ENCODE measurements around the gene OR7C2. TPM values are rescaled to one million over a fixed set of nuclear protein-coding genes. Genes with fewer than 3 reads are reported as not detected.

The OR7C2 gene
- total RNA-seq (2021) (not detected in 2 replicates), Bru-seq, nascent RNA (not detected), BruChase-seq, experiment 1, labeled RNA remaining after a 2-hour chase (not detected), BruChase-seq, experiment 2, labeled RNA remaining after a 6-hour chase (not detected)
- long read RNA-seq = 0 reads

- CTCF ChIA-PET = no interaction called here
These were observed at the start of gene OR7C2 for GRCh38 chr19:14941189-14941588. Gene OR7C2, plus strand, starts transcription at chr19:14941489. Its CDS starts 0 bp downstream, at chr19:14941489.

DNA sequence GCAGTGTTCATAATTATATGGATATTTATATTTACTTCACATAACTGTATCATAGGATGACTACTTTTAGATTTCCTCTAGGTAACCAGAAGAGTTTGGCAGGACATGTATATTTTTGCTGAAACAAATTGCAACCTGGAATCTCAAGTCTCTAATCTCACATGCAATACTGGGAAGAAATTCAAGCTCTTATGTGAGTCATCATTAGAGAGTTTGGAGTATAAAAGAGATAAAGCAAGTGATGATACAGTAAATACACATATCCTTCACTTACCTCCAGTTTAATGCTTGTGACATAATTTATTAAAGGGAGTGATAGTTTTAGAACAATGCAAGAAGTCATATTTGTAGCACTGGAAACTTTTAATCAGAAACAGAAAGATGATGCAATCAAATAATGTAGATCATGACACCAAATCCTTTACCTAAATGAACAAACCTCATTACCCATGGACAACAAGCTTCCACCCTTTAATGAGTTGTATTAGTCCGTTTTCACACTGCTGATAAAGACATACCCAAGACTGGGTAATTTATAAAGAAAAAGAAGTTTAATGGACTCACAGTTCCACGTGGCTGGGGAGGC, 39.5 kb upstream of the OR7C2 start:
- peaks cover 53% of the 10 kb centered on the region for H3K27me3 ChIP-seq (replicated peaks; ENCODE audit: insufficient read depth, low read depth, low read length, poor library complexity)
- H3K4me1 ChIP-seq (ENCODE audit: insufficient read depth, low read length, poor library complexity, severe bottlenecking) = no peaks in the 10 kb centered on the region
- no peaks in the 10 kb centered on the region for H3K36me3 ChIP-seq (ENCODE audit: insufficient read depth, low read length, poor library complexity, severe bottlenecking)
- intact Hi-C loops (cut with micrococcal nuclease; ENCODE audit: unreplicated experiment) = no loop called here
- CTCF ChIA-PET = no interaction called here
- TF ChIP-seq, protein P1, sequence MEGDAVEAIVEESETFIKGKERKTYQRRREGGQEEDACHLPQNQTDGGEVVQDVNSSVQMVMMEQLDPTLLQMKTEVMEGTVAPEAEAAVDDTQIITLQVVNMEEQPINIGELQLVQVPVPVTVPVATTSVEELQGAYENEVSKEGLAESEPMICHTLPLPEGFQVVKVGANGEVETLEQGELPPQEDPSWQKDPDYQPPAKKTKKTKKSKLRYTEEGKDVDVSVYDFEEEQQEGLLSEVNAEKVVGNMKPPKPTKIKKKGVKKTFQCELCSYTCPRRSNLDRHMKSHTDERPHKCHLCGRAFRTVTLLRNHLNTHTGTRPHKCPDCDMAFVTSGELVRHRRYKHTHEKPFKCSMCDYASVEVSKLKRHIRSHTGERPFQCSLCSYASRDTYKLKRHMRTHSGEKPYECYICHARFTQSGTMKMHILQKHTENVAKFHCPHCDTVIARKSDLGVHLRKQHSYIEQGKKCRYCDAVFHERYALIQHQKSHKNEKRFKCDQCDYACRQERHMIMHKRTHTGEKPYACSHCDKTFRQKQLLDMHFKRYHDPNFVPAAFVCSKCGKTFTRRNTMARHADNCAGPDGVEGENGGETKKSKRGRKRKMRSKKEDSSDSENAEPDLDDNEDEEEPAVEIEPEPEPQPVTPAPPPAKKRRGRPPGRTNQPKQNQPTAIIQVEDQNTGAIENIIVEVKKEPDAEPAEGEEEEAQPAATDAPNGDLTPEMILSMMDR (conservative IDR thresholded peaks at IDR 0.05; ENCODE audit: low read depth, low read length) = no peak
- no peak for TF ChIP-seq EZH2 (IDR thresholded peaks at IDR 0.05; ENCODE audit: borderline replicate concordance, low read depth, low read length, poor library complexity, severe bottlenecking)
- POLR2A ChIA-PET (ENCODE audit: low non-redundant PET) = no interaction called here
- no peak overlapping the region for H3K27ac ChIP-seq (ENCODE audit: low read depth, low read length, poor library complexity, severe bottlenecking)
- BruUV-seq (replicated peaks) = no TSS peak
- no peak overlapping the region for H3K4me3 ChIP-seq (ENCODE audit: low read depth, low read length, poor library complexity, severe bottlenecking)
- no peak for DNase-seq (ENCODE audit: low spot score)
- no peaks in the 10 kb centered on the region for H3K9me3 ChIP-seq (ENCODE audit: low read depth, low read length, poor library complexity, severe bottlenecking)

More at GRCh38 chr19:14941189-14941588, at the start of gene OR7C2:
- no peaks in the 10 kb centered on the region for H3K4me1 ChIP-seq (ENCODE audit: insufficient read depth, low read length, poor library complexity, severe bottlenecking)
- no peak within 1 kb of the TSS for H3K27ac ChIP-seq (ENCODE audit: low read depth, low read length, poor library complexity, severe bottlenecking)
- intact Hi-C loops (cut with micrococcal nuclease; ENCODE audit: unreplicated experiment) = no loop called here
- H3K27me3 ChIP-seq (replicated peaks; ENCODE audit: insufficient read depth, low read depth, low read length, poor library complexity) = peaks cover 21% of the 10 kb centered on the region
- no peak for DNase-seq (ENCODE audit: low spot score)
- POLR2A ChIA-PET (ENCODE audit: low non-redundant PET) = no interaction called here
- H3K36me3 ChIP-seq (ENCODE audit: insufficient read depth, low read length, poor library complexity, severe bottlenecking) = no peaks in the 10 kb centered on the region
- H3K9me3 ChIP-seq (ENCODE audit: low read depth, low read length, poor library complexity, severe bottlenecking) = no peaks in the 10 kb centered on the region
- no peak for TF ChIP-seq EZH2 (IDR thresholded peaks at IDR 0.05; ENCODE audit: borderline replicate concordance, low read depth, low read length, poor library complexity, severe bottlenecking)
- TF ChIP-seq, protein P1 (conservative IDR thresholded peaks at IDR 0.05; ENCODE audit: low read depth, low read length) = no peak
- no TSS peak for BruUV-seq (replicated peaks)
- no peak within 1 kb of the TSS for H3K4me3 ChIP-seq (ENCODE audit: low read depth, low read length, poor library complexity, severe bottlenecking)

- CTCF ChIA-PET = no interaction called here
These were observed 34.6 kb upstream of the OR7C2 start for GRCh38 chr19:14906711-14907110.

More at GRCh38 chr19:14906711-14907110, 34.6 kb upstream of the OR7C2 start:
- no peak overlapping the region for H3K4me3 ChIP-seq (ENCODE audit: low read depth, low read length, poor library complexity, severe bottlenecking)
- peaks cover 31% of the 10 kb centered on the region for H3K27me3 ChIP-seq (replicated peaks; ENCODE audit: insufficient read depth, low read depth, low read length, poor library complexity)
- DNase-seq (ENCODE audit: low spot score) = no peak
- H3K4me1 ChIP-seq (ENCODE audit: insufficient read depth, low read length, poor library complexity, severe bottlenecking) = no peaks in the 10 kb centered on the region
- POLR2A ChIA-PET (ENCODE audit: low non-redundant PET) = no interaction called here
- no peak for TF ChIP-seq EZH2 (IDR thresholded peaks at IDR 0.05; ENCODE audit: borderline replicate concordance, low read depth, low read length, poor library complexity, severe bottlenecking)
- TF ChIP-seq, protein P1 (conservative IDR thresholded peaks at IDR 0.05; ENCODE audit: low read depth, low read length) = no peak
- H3K27ac ChIP-seq (ENCODE audit: low read depth, low read length, poor library complexity, severe bottlenecking) = no peak overlapping the region
- H3K36me3 ChIP-seq (ENCODE audit: insufficient read depth, low read length, poor library complexity, severe bottlenecking) = no peaks in the 10 kb centered on the region
- intact Hi-C loops (cut with micrococcal nuclease; ENCODE audit: unreplicated experiment) = no loop called here
- no peaks in the 10 kb centered on the region for H3K9me3 ChIP-seq (ENCODE audit: low read depth, low read length, poor library complexity, severe bottlenecking)
- BruUV-seq (replicated peaks) = no TSS peak
